ENCODE measurements around the gene BRCA2. TPM values are rescaled to one million over a fixed set of nuclear protein-coding genes. Genes with fewer than 3 reads are reported as not detected.
A peak's percentile ranks its signal among the peaks of the same experiment; 100 is the strongest.

Gene BRCA2
- total RNA-seq, 1 donor from 2014 or later = 3.6 TPM

DNA sequence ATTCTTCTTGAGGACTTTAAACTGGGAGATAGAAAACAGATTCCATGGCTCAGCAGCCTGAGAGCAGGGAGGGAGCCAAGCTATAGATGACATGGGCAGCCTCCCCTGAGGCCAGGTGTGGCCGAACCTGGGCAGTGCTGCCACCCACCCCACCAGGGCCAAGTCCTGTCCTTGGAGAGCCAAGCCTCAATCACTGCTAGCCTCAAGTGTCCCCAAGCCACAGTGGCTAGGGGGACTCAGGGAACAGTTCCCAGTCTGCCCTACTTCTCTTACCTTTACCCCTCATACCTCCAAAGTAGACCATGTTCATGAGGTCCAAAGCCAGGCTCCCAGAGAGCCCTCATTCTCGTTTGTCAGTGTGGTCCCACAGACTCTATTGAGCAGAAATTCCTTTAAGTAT, 104.6 kb downstream of the BRCA2 start:
- intact Hi-C loops (cut with DNase I) = no loop called here
- ATAC-seq (no peak), DNase-seq (ENCODE audit: low spot score) (no peak)

GRCh38 chr13:32423592-32423991, 108.3 kb downstream of the BRCA2 start:
- DNase-seq (ENCODE audit: low spot score) (no peak), ATAC-seq (no peak)
- intact Hi-C loops (cut with DNase I) = no loop called here

GRCh38 chr13:32425158-32425557, 109.8 kb downstream of the BRCA2 start:
- ATAC-seq = no peak
- intact Hi-C loops (cut with DNase I) = no loop called here
- DNase-seq (ENCODE audit: low spot score) = no peak

DNA sequence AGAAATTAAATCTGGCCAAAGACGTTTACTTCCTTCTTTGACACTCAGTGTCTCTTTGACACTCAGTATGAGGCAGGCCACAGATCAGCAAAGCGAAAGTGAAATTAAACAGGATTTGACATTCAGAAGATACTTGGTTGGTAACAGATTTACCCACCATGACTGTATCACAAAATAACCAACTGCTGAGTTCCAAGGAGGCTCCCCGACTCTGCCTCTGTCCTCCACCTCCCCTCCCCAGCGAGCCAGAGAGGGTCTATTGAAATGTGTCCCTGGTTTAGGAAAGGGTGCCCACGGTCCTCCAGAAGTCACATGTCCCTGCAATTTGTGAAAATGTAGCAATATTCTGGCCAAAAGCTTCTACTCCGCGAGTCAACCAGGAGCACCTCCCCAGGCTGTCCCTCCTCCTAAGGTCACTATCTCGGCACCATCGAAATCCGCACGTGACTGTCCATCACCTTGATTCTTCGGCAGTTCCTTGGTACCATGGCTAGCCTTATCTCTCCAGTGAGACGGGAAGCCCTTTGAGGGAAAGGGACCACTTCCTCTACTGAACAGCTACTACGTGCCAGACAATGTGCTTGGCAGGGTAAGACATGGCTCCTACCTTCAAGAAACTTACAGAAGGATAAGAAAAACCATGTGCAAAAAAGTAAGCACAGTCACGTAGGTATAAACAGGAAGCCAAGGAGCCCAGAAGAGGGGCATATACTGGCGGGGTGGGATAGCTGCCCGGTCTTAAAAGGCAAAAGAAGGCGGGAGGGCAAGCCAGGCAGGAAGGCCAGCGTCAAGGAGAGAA, 111.1 kb downstream of the BRCA2 start:
- intact Hi-C loops (cut with DNase I) = no loop called here
- DNase-seq (ENCODE audit: low spot score) = no peak
- peak; percentile 51 for ATAC-seq

GRCh38 chr13:32426990-32427851, 111.9 kb downstream of the BRCA2 start:
- peak; percentile 41 for ATAC-seq
- intact Hi-C loops (cut with DNase I) = no loop called here
- DNase-seq (ENCODE audit: low spot score) = peak; percentile 77

- DNase-seq (ENCODE audit: low spot score) (peak; percentile 90), ATAC-seq (peak; percentile 93)
- intact Hi-C loops (cut with DNase I) = no loop called here
Observed at GRCh38 chr13:32427852-32428580, 112.7 kb downstream of the BRCA2 start, which contains the start of gene N4BP2L1. TSS of gene N4BP2L1 (minus strand) at chr13:32428130. CDS start at chr13:32428082, 48 bp downstream.

GRCh38 chr13:32428581-32429432, 113.5 kb downstream of the BRCA2 start:
- ATAC-seq = peak; percentile 71
- intact Hi-C loops (cut with DNase I) = no loop called here

DNA sequence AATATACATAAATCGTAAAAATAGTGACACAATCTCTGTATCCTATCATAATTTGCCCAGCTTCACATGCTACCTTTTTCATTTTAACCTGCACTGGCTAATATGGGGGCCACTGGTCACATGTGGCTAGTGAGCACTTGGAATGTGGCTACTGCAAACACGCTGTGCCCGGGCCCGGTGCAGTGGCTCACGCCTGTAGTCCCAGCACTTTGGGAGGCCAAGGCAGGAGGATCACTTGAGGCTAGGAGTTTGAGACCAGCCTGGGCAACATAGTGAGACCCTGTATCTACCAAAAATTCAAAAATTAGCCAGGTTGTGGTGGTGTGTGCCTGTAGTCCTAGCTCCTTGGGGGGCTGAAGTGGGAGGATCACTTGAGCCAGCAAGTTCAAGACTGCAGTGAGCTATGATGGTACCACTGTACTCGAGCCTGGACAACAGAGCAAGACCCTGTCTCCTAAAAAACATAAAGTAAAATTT, 114.2 kb downstream of the BRCA2 start:
- intact Hi-C loops (cut with DNase I) = no loop called here
- ATAC-seq = no peak
- no peak for DNase-seq (ENCODE audit: low spot score)

More at GRCh38 chr13:32428581-32429432, 113.5 kb downstream of the BRCA2 start:
- no peak for DNase-seq (ENCODE audit: low spot score)

GRCh38 chr13:32430018-32430747, 114.9 kb downstream of the BRCA2 start:
- intact Hi-C loops (cut with DNase I) = no loop called here

DNA sequence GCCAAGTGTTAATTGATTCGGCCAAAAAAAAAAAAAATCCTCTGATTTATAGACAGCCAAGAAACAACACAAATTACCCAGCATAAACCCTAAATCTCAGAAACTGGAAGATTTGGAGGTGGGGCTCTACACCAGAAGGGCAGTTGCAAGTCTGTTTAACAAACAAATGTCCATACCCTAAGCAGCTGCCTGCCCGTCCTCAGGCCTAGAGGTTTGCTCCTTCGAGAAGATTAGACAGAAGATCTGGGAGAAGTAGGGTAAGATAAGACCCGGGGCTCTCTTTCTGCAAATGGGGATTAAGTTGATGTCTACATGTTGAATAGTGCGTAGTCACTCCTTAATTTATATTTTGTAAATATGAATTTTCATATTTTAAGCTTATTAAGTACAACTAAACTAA, 116.1 kb downstream of the BRCA2 start:
- DNase-seq (ENCODE audit: low spot score) (no peak), ATAC-seq (no peak)
- intact Hi-C loops (cut with DNase I) = no loop called here

More at GRCh38 chr13:32430018-32430747, 114.9 kb downstream of the BRCA2 start:
- no peak for ATAC-seq
- no peak for DNase-seq (ENCODE audit: low spot score)

- DNase-seq (ENCODE audit: low spot score) (no peak), ATAC-seq (no peak)
- intact Hi-C loops (cut with DNase I) = no loop called here
Observed at GRCh38 chr13:32432856-32433255, 117.5 kb downstream of the BRCA2 start.

DNA sequence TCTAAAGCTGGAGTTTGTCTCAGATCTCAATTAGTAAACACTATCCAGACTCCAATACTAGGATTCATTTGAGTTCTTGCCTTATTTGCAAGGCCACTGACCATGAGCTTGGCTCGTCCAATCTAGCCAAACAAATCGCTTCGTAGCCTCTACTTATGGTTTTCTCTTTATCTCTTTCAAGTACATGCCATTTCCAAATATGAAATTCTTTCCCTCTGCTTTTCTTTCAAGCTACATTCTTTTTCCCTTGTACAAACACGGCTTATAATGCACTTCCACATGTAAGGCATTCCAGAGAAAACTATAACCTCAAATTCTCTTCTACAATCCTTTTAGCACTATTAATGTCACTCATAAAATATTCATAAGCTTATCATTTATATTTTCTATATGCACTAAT, 123.6 kb downstream of the BRCA2 start:
- intact Hi-C loops (cut with DNase I) = no loop called here
- DNase-seq (ENCODE audit: low spot score) (no peak), ATAC-seq (no peak)

DNA sequence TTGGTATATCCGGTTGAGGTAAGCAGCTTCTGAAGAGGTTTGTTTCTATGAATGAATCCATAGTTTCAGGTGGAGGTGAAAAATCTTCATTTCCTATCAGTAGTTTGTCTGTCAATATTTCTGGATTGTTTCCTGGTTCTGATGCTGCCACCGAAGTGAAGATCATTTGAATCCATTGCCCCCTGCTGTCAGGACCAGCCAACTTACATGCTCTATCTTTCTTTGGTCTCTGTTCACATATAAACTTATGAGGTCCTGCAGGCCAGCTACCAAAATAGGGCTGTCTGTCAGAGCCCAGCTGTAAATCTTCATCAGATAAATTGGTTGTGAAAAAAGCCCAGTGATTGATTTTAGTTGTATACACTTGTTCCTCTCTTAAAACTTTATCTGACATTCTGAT, 127.8 kb downstream of the BRCA2 start:
- DNase-seq (ENCODE audit: low spot score) = no peak
- intact Hi-C loops (cut with DNase I) = no loop called here
- no peak for ATAC-seq

DNA sequence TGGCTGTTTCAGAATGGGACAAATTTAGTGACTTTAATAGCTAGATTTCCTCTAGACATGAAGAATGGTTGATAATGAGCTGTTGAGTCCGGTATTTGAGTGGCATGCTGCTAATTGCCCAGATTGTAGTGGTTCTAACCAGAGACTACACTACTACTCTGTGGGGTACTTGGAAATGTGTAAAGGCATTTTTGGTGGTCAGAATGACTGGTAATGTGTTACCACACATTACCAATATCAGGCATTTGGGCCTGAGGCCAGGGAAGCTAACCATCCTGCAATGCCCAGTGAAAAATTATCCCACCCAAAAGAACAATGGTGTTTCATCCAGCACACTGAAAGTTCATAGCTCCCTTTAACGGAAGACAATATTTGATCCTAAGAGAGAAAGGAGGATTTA, 130.2 kb downstream of the BRCA2 start:
- ATAC-seq (no peak), DNase-seq (ENCODE audit: low spot score) (no peak)
- intact Hi-C loops (cut with DNase I) = no loop called here

GRCh38 chr13:32446220-32446619, 130.9 kb downstream of the BRCA2 start:
- no peak for DNase-seq (ENCODE audit: low spot score)
- intact Hi-C loops (cut with DNase I) = no loop called here
- ATAC-seq = no peak

DNA sequence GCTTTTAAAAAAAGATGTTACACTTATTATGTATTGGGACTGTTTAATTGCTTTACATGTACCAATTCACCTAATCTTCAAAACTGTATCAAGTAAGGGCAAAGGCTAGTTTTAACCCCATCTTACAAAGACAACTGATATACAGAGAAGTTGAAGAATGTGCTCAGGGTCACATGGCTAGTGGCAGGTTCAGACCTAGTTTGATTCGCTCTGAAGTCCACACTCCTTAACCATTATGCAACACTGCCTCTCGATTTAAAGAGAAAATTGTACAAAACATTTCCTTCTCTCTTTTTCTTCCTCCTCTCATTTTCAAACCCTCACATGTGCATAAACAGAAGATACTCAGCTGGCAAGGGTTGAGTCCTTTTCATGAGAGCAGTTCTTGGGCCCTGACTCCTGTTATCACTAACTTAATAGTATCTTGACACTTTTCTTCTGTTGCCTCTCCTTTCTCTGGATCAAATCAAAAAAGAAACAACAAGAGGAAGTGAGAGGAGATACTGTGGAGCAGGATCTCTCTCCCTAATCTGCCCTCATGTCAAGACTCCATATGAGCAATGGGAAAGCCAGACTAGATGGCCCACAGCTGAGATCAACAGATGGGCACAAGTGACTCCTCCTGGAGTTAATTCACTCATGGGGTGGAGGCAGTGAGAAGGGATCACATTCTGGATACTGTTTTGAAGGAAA, 131.6 kb downstream of the BRCA2 start:
- ATAC-seq (no peak), DNase-seq (ENCODE audit: low spot score) (no peak)
- intact Hi-C loops (cut with DNase I) = no loop called here
